ENCODE measurements around the gene CHRNA7.

The CHRNA7 gene

DNA sequence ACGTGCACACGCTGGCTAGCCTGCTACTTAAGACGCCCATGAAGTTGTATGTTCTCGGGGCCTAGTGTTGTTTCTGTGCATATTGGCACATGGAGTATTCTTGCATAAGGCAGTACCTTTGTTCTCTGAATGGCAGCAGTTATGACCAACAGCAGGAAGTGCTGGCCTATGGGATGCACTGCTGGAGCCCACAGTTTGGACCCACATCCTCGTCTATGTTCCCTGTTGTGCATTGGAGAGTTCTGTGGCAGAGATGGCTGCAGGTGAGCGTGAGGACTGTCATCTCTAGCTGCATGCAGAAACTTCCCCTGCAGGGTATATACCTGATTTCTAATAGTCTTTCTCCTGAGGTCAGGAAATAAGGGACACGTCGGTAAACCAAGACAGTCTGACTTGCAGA is 81.8 kb downstream of the CHRNA7 start:
- H3K4me3 ChIP-seq (ENCODE audit: low read length, poor library complexity, severe bottlenecking) = no peak overlapping the region

GRCh38 chr15:32113224-32113623 is 82.9 kb downstream of the CHRNA7 start:
- Histone ChIP-seq H3K36me3 (ENCODE audit: insufficient read depth, low read length) (no peaks in the 10 kb centered on the region), H3K79me2 (ENCODE audit: insufficient read depth, low read length) (no peaks in the 10 kb centered on the region), H3K4me2 (ENCODE audit: low read depth, low read length, poor library complexity, severe bottlenecking) (no peak overlapping the region), H3F3A (ENCODE audit: low read depth) (no peaks in the 10 kb centered on the region), H3K9me2 (replicated peaks; ENCODE audit: low read depth, low read length) (no peaks in the 10 kb centered on the region), H3K9ac (ENCODE audit: low read depth, low read length, poor library complexity, severe bottlenecking) (no peak overlapping the region), H3K9me3 (ENCODE audit: insufficient read depth, low read depth, low read length) (no peaks in the 10 kb centered on the region), H4K20me1 (ENCODE audit: insufficient read depth, low read length, poor library complexity, severe bottlenecking) (no peaks in the 10 kb centered on the region), H3K4me1 (ENCODE audit: insufficient read depth, low read length, poor library complexity, severe bottlenecking) (no peaks in the 10 kb centered on the region), H3K4me3 (ENCODE audit: low read length, poor library complexity, severe bottlenecking) (no peak overlapping the region), H2AFZ (ENCODE audit: low read length) (no peak overlapping the region), H3K27me3 (ENCODE audit: insufficient read depth, low read length, poor library complexity, severe bottlenecking) (no peaks in the 10 kb centered on the region)
- no peak for TF ChIP-seq CTCF (conservative IDR thresholded peaks at IDR 0.05; ENCODE audit: low read length)
- no peak for TF ChIP-seq EZH2phosphoT487 (IDR thresholded peaks at IDR 0.05; ENCODE audit: borderline replicate concordance)

More for the DNA sequence above, 81.8 kb downstream of the CHRNA7 start:
- no peaks in the 10 kb centered on the region for H3K4me1 ChIP-seq (ENCODE audit: insufficient read depth, low read length, poor library complexity, severe bottlenecking)
- H3K27me3 ChIP-seq (ENCODE audit: insufficient read depth, low read length, poor library complexity, severe bottlenecking) = no peaks in the 10 kb centered on the region
- H2AFZ ChIP-seq (ENCODE audit: low read length) = no peak overlapping the region
- no peaks in the 10 kb centered on the region for H3F3A ChIP-seq (ENCODE audit: low read depth)
- H4K20me1 ChIP-seq (ENCODE audit: insufficient read depth, low read length, poor library complexity, severe bottlenecking) = no peaks in the 10 kb centered on the region
- H3K9me2 ChIP-seq (replicated peaks; ENCODE audit: low read depth, low read length) = no peaks in the 10 kb centered on the region
- H3K36me3 ChIP-seq (ENCODE audit: insufficient read depth, low read length) = no peaks in the 10 kb centered on the region
- no peak overlapping the region for H3K4me2 ChIP-seq (ENCODE audit: low read depth, low read length, poor library complexity, severe bottlenecking)
- TF ChIP-seq CTCF (conservative IDR thresholded peaks at IDR 0.05; ENCODE audit: low read length) (no peak), EZH2phosphoT487 (IDR thresholded peaks at IDR 0.05; ENCODE audit: borderline replicate concordance) (no peak)
- H3K79me2 ChIP-seq (ENCODE audit: insufficient read depth, low read length) = no peaks in the 10 kb centered on the region
- H3K9ac ChIP-seq (ENCODE audit: low read depth, low read length, poor library complexity, severe bottlenecking) = no peak overlapping the region
- no peaks in the 10 kb centered on the region for H3K9me3 ChIP-seq (ENCODE audit: insufficient read depth, low read depth, low read length)

DNA sequence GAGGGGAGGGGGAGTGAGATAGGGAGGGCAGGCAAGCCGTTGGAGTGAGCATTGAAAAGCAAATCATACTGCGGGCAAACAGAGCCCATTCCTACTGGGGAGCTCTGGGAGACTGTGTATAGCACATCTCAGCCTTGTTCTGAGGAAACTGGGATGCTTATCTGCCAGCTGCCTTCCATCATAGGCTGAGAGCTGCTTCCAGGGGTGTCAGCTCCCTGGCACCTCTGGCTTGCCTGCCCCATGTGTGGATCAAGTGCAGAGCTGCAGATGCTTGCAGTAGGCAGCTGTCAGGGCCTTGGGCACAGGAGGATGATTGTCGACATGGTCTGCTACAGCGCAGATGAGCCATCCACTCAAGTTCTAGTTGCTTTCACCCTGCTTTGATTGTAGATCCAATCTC is 86.8 kb downstream of the CHRNA7 start:
- TF ChIP-seq CTCF (conservative IDR thresholded peaks at IDR 0.05; ENCODE audit: low read length) (no peak), EZH2phosphoT487 (IDR thresholded peaks at IDR 0.05; ENCODE audit: borderline replicate concordance) (no peak)
- no peaks in the 10 kb centered on the region for H3K27me3 ChIP-seq (ENCODE audit: insufficient read depth, low read length, poor library complexity, severe bottlenecking)
- H3K4me2 ChIP-seq (ENCODE audit: low read depth, low read length, poor library complexity, severe bottlenecking) = no peak overlapping the region
- H3F3A ChIP-seq (ENCODE audit: low read depth) = no peaks in the 10 kb centered on the region
- H3K4me3 ChIP-seq (ENCODE audit: low read length, poor library complexity, severe bottlenecking) = no peak overlapping the region
- H2AFZ ChIP-seq (ENCODE audit: low read length) = no peak overlapping the region
- no peaks in the 10 kb centered on the region for H3K36me3 ChIP-seq (ENCODE audit: insufficient read depth, low read length)
- no peaks in the 10 kb centered on the region for H4K20me1 ChIP-seq (ENCODE audit: insufficient read depth, low read length, poor library complexity, severe bottlenecking)
- no peak overlapping the region for H3K9ac ChIP-seq (ENCODE audit: low read depth, low read length, poor library complexity, severe bottlenecking)
- H3K9me2 ChIP-seq (replicated peaks; ENCODE audit: low read depth, low read length) = no peaks in the 10 kb centered on the region
- no peaks in the 10 kb centered on the region for H3K79me2 ChIP-seq (ENCODE audit: insufficient read depth, low read length)
- H3K4me1 ChIP-seq (ENCODE audit: insufficient read depth, low read length, poor library complexity, severe bottlenecking) = no peaks in the 10 kb centered on the region
- no peaks in the 10 kb centered on the region for H3K9me3 ChIP-seq (ENCODE audit: insufficient read depth, low read depth, low read length)
